H1 (cell line): ENCODE data around the gene BIN1. TPM values are rescaled to one million over a fixed set of nuclear protein-coding genes. Genes with fewer than 3 reads are reported as not detected.

Source experiments
- CTCF ChIA-PET: fragments of 300-600 bp; sonication (Branson Sonifier 250); formaldehyde crosslinking; loops from one replicate; lab custom pipeline; 2021; ENCODE audit not compliant: partially characterized antibody; lab: Charles Lee
- POLR2A ChIA-PET: fragments of 300-600 bp; sonication (Branson Sonifier 250); formaldehyde crosslinking; loops from one replicate; lab custom pipeline; 2021; ENCODE audit warnings: inconsistent platforms; ENCODE audit not compliant: partially characterized antibody; lab: Charles Lee
- DNase-seq, 2 experiments: peaks; one replicate each; pipeline versions ENCODE4 v3.0.0 to v3.0.0-alpha.2; 2010 to 2022; ENCODE audit warnings: low spot score in 2 of 2, low read depth in 1 of 2, mixed read lengths in 1 of 2
- FAIRE-seq: peaks from 2 replicates; lab custom pipeline; 2011; peaks lifted over from hg19 to GRCh38; lab: Jason Lieb, UNC
- H2AFZ ChIP-seq: 2 replicates; pipeline ENCODE4 v1.8.1; 2012; ENCODE audit warnings: low read length, inconsistent platforms
- H2AK5ac ChIP-seq: 2 replicates; pipeline ENCODE4 v1.6.1; 2013; ENCODE audit warnings: low read depth, low read length
- H2BK120ac ChIP-seq: replicated peaks from 2 replicates; pipeline ENCODE3; 2013; ENCODE audit warnings: low read depth, low read length, inconsistent platforms
- H2BK12ac ChIP-seq: 2 replicates; pipeline ENCODE4 v1.6.1; 2013; ENCODE audit warnings: low read depth, low read length
- H2BK15ac ChIP-seq: 2 replicates; pipeline ENCODE4 v1.6.1; 2013; ENCODE audit warnings: low read length
- H2BK20ac ChIP-seq: 2 replicates; pipeline ENCODE4 v1.6.1; 2013; ENCODE audit warnings: low read length
- H2BK5ac ChIP-seq: 2 replicates; pipeline ENCODE4 v1.6.1; 2013; ENCODE audit warnings: low read depth, low read length
- H3K14ac ChIP-seq: 2 replicates; pipeline ENCODE4 v1.6.1; 2013; ENCODE audit warnings: inconsistent platforms; ENCODE audit not compliant: insufficient read length
- H3K18ac ChIP-seq: 2 replicates; pipeline ENCODE4 v1.6.1; 2013; ENCODE audit warnings: low read length; ENCODE audit errors: extremely low read depth
- H3K23ac ChIP-seq: 2 replicates; pipeline ENCODE4 v1.6.1; 2013; ENCODE audit warnings: inconsistent platforms; ENCODE audit not compliant: insufficient read length
- H3K23me2 ChIP-seq: 2 replicates; pipeline ENCODE4 v1.6.1; 2013; ENCODE audit warnings: low read depth, low read length
- H3K27ac ChIP-seq: 2 replicates; pipeline ENCODE4 v1.6.1; 2011; ENCODE audit warnings: low read depth, low read length, inconsistent platforms
- H3K27me3 ChIP-seq, 4 experiments: replicated peaks in 1 of 4; 1 replicate in 1 of 4; 2 replicates in 3 of 4; pipeline versions ENCODE4 v1.6.1 to v1.8.1; 2011 to 2013; ENCODE audit warnings: low read length in 3 of 4, mild to moderate bottlenecking in 3 of 4, inconsistent platforms in 2 of 4, mixed read lengths in 2 of 4, moderate library complexity in 1 of 4; ENCODE audit not compliant: control insufficient read depth in 3 of 4, insufficient read depth in 3 of 4; ENCODE audit errors: extremely low read depth in 1 of 4
- H3K36me3 ChIP-seq, 4 experiments: 2 replicates each; pipeline versions ENCODE4 v1.6.1 to v1.8.1; 2011 to 2013; ENCODE audit warnings: mild to moderate bottlenecking in 4 of 4, low read length in 3 of 4, moderate library complexity in 2 of 4, control low read depth in 1 of 4, inconsistent platforms in 1 of 4; ENCODE audit not compliant: insufficient read depth in 4 of 4, control insufficient read depth in 2 of 4
- H3K4ac ChIP-seq: replicated peaks from 2 replicates; pipeline ENCODE3; 2013; ENCODE audit warnings: low read length, low read depth, mixed read lengths, inconsistent platforms; ENCODE audit not compliant: insufficient read length
- H3K4me1 ChIP-seq, 4 experiments: replicated peaks in 1 of 4; 1 replicate in 1 of 4; 2 replicates in 3 of 4; pipeline versions ENCODE4 v1.6.1 to v1.8.1; 2011 to 2013; ENCODE audit warnings: low read length in 3 of 4, inconsistent platforms in 2 of 4, mixed read lengths in 1 of 4; ENCODE audit not compliant: insufficient read depth in 4 of 4, control insufficient read depth in 3 of 4
- H3K4me2 ChIP-seq, 2 experiments: 2 replicates each; pipeline versions ENCODE4 v1.6.1 to v1.8.1; 2011 to 2013; ENCODE audit warnings: low read depth in 2 of 2, low read length in 2 of 2, control low read depth in 1 of 2, inconsistent platforms in 1 of 2, mild to moderate bottlenecking in 1 of 2; ENCODE audit not compliant: insufficient read depth in 1 of 2
- H3K4me3 ChIP-seq, 4 experiments: fragments of 200-600, 300-600 bp in 1 of 4; sonication (generic), shearing (Covaris generic), sonication (Bioruptor Twin) in 1 of 4; 2 replicates each; pipeline versions ENCODE4 v1.5.1 to v1.8.1; 2011 to 2016; ENCODE audit warnings: low read length in 4 of 4, low read depth in 3 of 4, control low read depth in 2 of 4, inconsistent platforms in 2 of 4, mild to moderate bottlenecking in 2 of 4, mixed read lengths in 1 of 4, moderate library complexity in 1 of 4; ENCODE audit not compliant: insufficient read depth in 2 of 4; ENCODE audit errors: extremely low read depth in 1 of 4
- H3K56ac ChIP-seq: replicated peaks from 2 replicates; pipeline ENCODE3; 2013; ENCODE audit warnings: low read depth, mild to moderate bottlenecking, mixed read lengths, low read length, inconsistent platforms; ENCODE audit not compliant: insufficient read length
- H3K79me1 ChIP-seq: 2 replicates; pipeline ENCODE4 v1.6.1; 2013; ENCODE audit warnings: low read depth, low read length, control low read depth
- H3K79me2 ChIP-seq, 2 experiments: 2 replicates each; pipeline versions ENCODE4 v1.6.1 to v1.8.1; 2012 to 2013; ENCODE audit warnings: low read length in 2 of 2, mild to moderate bottlenecking in 2 of 2, inconsistent platforms in 1 of 2; ENCODE audit not compliant: insufficient read depth in 2 of 2, control insufficient read depth in 1 of 2
- H3K9ac ChIP-seq, 4 experiments: replicated peaks in 1 of 4; 1 replicate in 1 of 4; 2 replicates in 3 of 4; pipeline versions ENCODE4 v1.6.1 to v1.8.1; 2011 to 2013; ENCODE audit warnings: low read depth in 3 of 4, low read length in 3 of 4, control low read depth in 2 of 4, mild to moderate bottlenecking in 2 of 4, moderate library complexity in 2 of 4, inconsistent platforms in 1 of 4; ENCODE audit errors: extremely low read depth in 1 of 4
- H3K9me3 ChIP-seq, 2 experiments: 2 replicates each; pipeline versions ENCODE4 v1.6.1 to v1.8.1; 2012 to 2013; ENCODE audit warnings: mild to moderate bottlenecking in 2 of 2, moderate library complexity in 2 of 2, control low read depth in 1 of 2, inconsistent platforms in 1 of 2, low read depth in 1 of 2, low read length in 1 of 2, mixed read lengths in 1 of 2; ENCODE audit not compliant: insufficient read depth in 2 of 2
- H4K20me1 ChIP-seq, 2 experiments: replicated peaks in 1 of 2; 2 replicates each; pipeline versions ENCODE3 to v1.8.1; 2011 to 2013; ENCODE audit warnings: inconsistent platforms in 2 of 2, low read length in 2 of 2, mild to moderate bottlenecking in 1 of 2; ENCODE audit not compliant: insufficient read depth in 2 of 2, control insufficient read depth in 1 of 2
- H4K5ac ChIP-seq: 2 replicates; pipeline ENCODE4 v1.6.1; 2013; ENCODE audit warnings: low read length, low read depth, mixed read lengths, inconsistent platforms; ENCODE audit not compliant: insufficient read length
- H4K8ac ChIP-seq: 2 replicates; pipeline ENCODE4 v1.8.0; 2013; ENCODE audit warnings: mild to moderate bottlenecking, moderate library complexity, low read length, inconsistent platforms; ENCODE audit not compliant: insufficient read depth; ENCODE audit errors: extremely low read depth
- H4K91ac ChIP-seq: replicated peaks from 2 replicates; pipeline ENCODE3; 2013; ENCODE audit warnings: low read length, mixed read lengths, inconsistent platforms; ENCODE audit not compliant: insufficient read length
- FOSL1 ChIP-seq: IDR thresholded peaks from 2 replicates; pipeline ENCODE4 v1.6.1; 2011; ENCODE audit warnings: mild to moderate bottlenecking, low read depth, low read length, moderate library complexity; ENCODE audit not compliant: insufficient read depth
- POLR2AphosphoS5 ChIP-seq: IDR thresholded peaks from 2 replicates; pipeline ENCODE4 v1.6.1; 2011; ENCODE audit warnings: low read depth, low read length
- SP4 ChIP-seq: IDR thresholded peaks from 2 replicates; pipeline ENCODE4 v1.6.1; 2012; ENCODE audit warnings: low read length, inconsistent platforms
- TAF1 ChIP-seq: IDR thresholded peaks from 2 replicates; pipeline ENCODE4 v1.6.1; 2011; ENCODE audit warnings: mild to moderate bottlenecking, low read depth, low read length
- WGBS, 2 experiments: shearing (Covaris generic) in 1 of 2; methylation state at CpG; one replicate each; pipeline versions ENCODE4 v1.1.6 to v1.1.7; 2013 to 2015; ENCODE audit warnings: low lambda C conversion rate in 2 of 2, mixed read lengths in 2 of 2, inconsistent platforms in 1 of 2, low coverage in 1 of 2, missing lambda C conversion rate in 1 of 2; ENCODE audit not compliant: insufficient replicate concordance in 2 of 2, insufficient coverage in 1 of 2, insufficient read length in 1 of 2; ENCODE audit errors: extremely low coverage in 1 of 2, missing lambda C conversion rate in 1 of 2; 5-methylcytosine and 5-hydroxymethylcytosine counted together
- polyA plus RNA-seq, 7 experiments: library from polyadenylated mRNA; depleted of rRNA in 3 of 7; stranded (reverse) in 5 of 7; unstranded in 2 of 7; fragments of >200 nt in 5 of 7; fragments of 200-250 nt in 2 of 7; gene quantifications; 1 replicate in 5 of 7; 2 replicates in 1 of 7; 4 replicates in 1 of 7; pipeline versions ENCODE4 v1.2.1 to v1.2.3, GENCODE V29; 2011 to 2013; ENCODE audit warnings: missing spikeins in 2 of 7, mixed read lengths in 2 of 7
- total RNA-seq: library from RNA; stranded (reverse); fragmentation: NEBNext Ultra II Directional; extraction: Animal tissue kit (Norgen Biotek cat#: 25700); gene quantifications from 2 replicates; pipeline ENCODE4 v1.2.1, GENCODE V29; 2021

BIN1 gene
- total and polyA plus RNA-seq, 2 of the 8 experiments (the other 6 are each of a cell fraction or from before 2014, with no cell fraction given) = 23.6 to 35.6 TPM

- FAIRE-seq = no peak
- Histone ChIP-seq H3K9ac (no peak overlapping the region), H3K23me2 (no peaks in the 10 kb centered on the region), H3K4ac (no peak overlapping the region), H3K4me3 (no peak overlapping the region), H3K27ac (no peak overlapping the region), H4K5ac (no peak overlapping the region), H2BK20ac (no peak overlapping the region), H3K27me3 (no peaks in the 10 kb centered on the region), H2BK120ac (no peak overlapping the region), H3K79me2 (no peaks in the 10 kb centered on the region), H4K20me1 (no peaks in the 10 kb centered on the region), H3K79me1 (no peaks in the 10 kb centered on the region), H3K36me3 (no peaks in the 10 kb centered on the region), H2AFZ (no peak overlapping the region), H3K4me1 (peaks cover 0 to 3% (median under 1%) of the 10 kb centered on the region in 4 experiments; a peak in 3 of 7 replicates), H2BK12ac (no peak overlapping the region), H3K4me2 (no peak overlapping the region), H3K23ac (no peak overlapping the region), H3K9me3 (peaks cover 13 to 25% of the 10 kb centered on the region in 2 experiments; a peak in 3 of 4 replicates), H3K14ac (no peak overlapping the region), H4K91ac (no peak overlapping the region), H2BK5ac (no peak overlapping the region), H4K8ac (no peak overlapping the region), H2BK15ac (no peak overlapping the region), H3K56ac (no peak overlapping the region), H2AK5ac (no peak overlapping the region), H3K18ac (no peak overlapping the region)
- DNase-seq = no peak
- POLR2A ChIA-PET = no interaction called here
- CTCF ChIA-PET = no interaction called here
- 96% methylated on average over 8 of the region's 8 CpGs; no CpG with 5 or more reads in 1 of the 2 experiments for WGBS, 2 experiments
- no peak for TF ChIP-seq FOSL1
- TF ChIP-seq POLR2AphosphoS5 = no peak
- no peak for TF ChIP-seq TAF1
- no peak for TF ChIP-seq SP4
Observed at GRCh38 chr2:127124426-127124825, 17.5 kb upstream of the BIN1 start.
